ENCODE data around the gene MED4.
A peak's percentile ranks its signal among the peaks of the same experiment; 100 is the strongest.

The MED4 gene, protein sequence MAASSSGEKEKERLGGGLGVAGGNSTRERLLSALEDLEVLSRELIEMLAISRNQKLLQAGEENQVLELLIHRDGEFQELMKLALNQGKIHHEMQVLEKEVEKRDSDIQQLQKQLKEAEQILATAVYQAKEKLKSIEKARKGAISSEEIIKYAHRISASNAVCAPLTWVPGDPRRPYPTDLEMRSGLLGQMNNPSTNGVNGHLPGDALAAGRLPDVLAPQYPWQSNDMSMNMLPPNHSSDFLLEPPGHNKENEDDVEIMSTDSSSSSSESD

DNA sequence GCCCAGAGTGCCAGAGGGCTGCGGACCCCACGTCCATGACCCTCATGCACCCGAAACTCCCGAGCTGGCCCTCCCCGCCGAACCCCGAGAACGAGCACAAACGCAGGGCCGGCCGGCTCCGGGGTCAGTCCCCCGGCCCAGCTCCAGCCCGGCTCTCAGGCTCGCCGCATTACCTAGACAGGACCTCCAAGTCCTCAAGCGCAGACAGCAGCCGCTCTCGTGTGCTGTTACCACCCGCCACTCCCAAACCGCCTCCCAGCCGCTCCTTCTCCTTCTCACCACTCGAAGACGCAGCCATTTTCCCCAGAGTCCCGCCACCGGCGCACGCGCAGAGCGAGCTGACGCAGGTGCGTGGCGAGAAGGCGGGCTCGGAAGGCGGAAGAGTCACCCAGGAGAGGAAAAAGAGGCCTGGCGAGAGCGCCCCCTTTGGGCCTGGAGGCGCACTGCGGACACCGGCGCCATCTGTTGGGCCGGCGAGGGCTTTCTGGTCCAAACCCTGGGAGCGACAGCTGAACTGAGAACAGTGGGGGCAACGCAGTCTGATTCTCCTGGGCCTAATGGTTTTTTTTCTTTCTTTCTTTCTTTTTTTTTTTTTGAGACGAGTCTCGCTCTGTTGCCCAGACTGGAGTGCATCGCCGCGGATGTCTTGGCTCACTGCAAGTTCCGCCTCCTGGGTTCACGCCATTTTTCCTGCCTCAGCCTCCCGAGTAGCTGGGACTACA lies at the start of gene MED4:
TSS of gene MED4 (minus strand) at position 324 of the 722 bp plus-strand sequence. CDS start at position 298, 26 bp downstream.
- DNase-seq (ENCODE audit: low read depth in 3 of 3), result peak; percentile 94 to 97 (median 95)

DNA sequence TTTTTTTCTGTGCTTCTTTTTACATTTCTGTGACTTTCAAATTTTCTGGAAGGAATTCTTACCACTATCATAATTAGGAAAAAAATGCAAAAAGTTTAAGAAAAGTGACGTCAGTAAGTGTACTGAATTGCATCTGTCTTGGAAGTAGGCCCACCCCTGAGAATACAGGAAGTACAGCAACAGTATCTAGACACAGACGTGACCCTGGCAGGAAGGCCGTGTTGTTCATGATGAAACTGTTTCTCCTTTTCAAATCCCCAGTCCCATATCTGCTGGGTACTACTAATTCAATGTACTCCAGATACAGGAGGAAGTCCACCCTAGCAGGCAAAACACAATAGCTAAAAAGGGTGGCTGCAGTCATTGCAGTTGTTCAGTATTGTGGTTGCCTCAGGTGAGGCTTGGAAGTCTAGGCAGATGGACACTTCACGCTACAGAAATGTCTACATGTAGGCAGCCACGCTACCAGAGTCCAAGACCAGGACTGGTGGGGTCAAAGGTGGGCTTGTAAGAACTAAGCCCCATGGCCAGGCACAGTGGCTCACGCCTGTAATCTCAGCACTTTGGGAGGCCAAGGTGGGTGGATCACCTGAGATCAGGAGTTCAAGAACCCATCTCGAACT lies 49.6 kb upstream of the MED4 start:
- no peak for DNase-seq (ENCODE audit: low read depth in 3 of 3)

DNA sequence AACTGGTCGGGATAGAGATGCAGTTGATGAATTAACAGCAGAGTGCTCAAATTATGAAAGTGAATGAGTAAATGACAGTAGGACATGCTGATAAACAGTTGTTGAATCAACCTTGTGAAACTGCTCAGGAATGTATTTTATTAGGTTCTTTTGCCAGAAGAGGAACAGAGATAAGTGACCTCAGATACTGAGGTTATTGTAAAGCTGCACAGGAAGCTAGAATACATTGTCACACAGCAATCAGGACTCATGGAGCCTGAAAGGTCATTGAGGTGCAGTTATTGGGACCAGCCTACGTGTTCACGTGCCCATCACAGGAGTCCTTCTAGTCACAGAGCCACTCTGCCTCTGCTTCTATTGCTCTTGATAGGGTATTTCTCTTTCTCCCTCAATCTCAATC lies 47.5 kb upstream of the MED4 start:
- DNase-seq (ENCODE audit: low read depth in 3 of 3), result no peak

DNA sequence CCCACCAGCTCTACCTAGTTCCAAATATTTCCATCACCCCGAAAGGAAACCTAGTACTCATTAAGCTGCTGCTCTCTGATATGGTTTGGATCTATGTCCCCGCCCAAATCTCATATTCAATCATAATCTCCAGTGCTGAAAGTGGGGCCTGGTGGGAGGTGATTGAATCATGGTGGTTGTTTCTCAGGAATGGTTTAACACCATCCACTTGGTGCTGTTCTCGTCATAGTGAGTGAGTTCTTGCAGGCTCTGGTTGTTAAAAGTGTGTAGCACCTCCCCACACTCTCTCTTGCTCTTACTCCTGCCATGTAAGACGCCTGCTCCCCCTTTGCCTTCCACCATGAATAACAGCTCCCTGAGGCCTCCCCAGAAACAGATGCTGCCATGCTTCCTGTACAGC lies 43.4 kb upstream of the MED4 start:
- DNase-seq (ENCODE audit: low read depth in 3 of 3), result no peak

DNA sequence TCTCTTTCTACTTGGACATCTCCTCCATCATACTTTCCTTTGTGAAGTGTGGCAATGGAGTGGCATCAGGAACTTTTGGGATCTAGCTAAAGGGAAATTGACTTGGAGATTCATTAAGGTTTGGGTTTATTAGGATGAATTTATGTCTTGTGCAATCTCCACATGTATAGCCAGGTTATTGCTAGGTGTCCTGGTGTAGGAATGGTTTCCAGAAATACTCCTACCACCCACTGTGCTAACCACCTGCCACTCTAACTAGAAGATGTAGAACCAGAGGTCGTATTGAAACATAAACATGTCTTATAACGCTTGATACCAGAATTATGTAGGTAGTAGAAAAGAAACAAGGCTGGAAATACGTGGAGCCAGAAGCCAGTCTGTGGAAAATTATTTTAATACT lies 38.1 kb upstream of the MED4 start:
- DNase-seq (ENCODE audit: low read depth in 3 of 3), result no peak

DNA sequence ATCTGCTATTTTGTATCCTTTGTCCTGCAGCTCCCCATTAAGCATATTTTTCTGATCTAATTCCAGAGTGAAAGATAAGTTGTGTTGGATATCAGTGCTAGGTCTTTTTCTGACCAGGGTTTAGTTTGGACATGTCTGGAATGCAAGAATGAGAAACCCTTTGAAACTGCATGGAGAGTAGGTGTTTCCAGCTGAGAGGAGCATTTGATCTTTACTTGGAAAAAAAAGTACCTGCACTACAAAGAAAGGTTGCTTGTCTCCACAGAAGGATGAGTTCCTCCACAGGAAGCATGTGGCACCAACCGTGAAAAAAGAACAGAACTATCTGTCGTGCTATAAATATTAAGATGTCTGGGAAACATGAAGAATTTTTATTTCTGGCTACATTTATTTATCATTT lies 36.6 kb upstream of the MED4 start:
- DNase-seq (ENCODE audit: low read depth in 3 of 3), result no peak

DNA sequence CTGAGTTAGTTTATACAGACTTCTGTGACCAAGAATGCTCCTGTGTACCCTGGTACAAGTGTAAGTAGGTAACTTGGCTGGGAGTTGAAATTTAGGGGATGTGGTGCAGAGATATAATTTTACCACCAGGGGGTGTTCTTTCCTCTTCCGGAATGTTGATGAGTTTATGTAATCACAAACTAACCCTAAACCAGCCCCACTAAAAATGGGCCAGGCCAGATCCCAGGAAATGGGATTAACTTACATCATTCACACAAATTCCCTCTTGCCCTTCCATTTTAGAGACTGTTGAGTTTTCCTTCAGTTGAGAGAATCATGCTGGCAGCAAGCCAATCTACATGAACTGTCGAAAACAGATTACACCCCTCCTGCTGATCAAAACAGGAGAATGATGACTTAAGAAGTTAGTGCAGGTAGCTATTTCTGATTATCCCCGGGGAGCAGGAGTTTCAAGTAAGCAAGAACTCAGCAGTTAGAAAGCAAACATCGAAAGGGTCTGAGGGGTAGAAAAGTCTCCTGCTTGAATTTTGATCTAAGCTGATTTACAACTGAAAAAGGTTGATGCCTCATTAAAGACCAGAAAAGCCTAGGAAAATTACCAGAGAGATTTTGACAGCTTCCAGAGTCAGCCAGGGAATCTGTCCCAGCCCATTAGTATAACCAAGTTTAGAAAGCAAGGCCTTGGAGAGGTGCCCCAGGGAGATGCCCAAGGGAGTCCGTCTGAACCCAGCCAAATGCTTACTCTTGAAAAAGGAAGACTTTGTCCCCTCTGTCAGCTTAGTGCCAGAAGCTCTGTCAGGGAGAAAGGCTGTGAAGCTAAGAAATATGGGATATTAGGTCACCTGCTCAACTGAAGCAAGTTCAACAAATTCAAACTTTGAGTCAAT lies 32.3 kb upstream of the MED4 start:
- peak in 2 of 3 experiments; percentile 2 to 4 for DNase-seq (ENCODE audit: low read depth in 3 of 3)

DNA sequence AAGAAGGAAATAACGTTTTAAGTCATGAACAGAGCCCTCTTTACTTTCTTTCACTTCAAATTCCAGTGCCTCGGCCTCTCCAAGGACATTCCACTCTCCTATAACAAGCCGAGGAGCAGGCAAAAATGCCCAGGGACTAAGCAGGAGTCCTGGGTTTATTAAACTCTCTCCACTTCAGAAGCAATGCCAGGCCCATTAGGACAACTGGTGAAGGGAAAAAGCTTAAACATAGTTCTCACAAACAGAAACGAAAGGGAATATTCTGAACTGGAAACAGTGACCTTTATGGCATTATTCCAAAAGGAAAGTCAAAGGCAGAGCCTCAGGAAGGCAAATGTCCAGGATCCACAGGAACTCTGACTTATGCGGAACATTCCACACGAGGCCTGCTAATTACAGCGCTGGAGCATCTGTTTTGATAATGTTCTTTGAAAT lies 30.9 kb upstream of the MED4 start:
- DNase-seq (ENCODE audit: low read depth in 3 of 3), result no peak

DNA sequence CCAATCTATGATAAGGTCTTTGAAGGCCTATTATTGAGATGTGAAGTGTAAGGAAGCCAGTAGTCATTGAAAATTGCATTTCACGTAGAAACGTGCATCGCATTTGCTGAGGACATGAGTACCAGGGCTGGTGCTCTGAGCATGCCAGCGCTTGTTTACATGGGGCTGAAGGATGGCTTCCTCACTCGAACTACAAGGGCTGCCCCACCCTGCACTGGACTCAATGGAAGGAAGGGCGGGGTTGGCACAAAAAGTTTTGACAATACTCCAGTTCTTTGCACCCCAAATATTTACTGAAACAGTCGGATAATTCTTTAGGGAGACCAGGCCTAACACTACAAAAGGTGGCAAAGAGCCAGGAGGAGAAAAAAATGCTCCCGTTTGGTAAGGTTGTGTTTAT lies 28.9 kb upstream of the MED4 start:
- no peak for DNase-seq (ENCODE audit: low read depth in 3 of 3)

DNA sequence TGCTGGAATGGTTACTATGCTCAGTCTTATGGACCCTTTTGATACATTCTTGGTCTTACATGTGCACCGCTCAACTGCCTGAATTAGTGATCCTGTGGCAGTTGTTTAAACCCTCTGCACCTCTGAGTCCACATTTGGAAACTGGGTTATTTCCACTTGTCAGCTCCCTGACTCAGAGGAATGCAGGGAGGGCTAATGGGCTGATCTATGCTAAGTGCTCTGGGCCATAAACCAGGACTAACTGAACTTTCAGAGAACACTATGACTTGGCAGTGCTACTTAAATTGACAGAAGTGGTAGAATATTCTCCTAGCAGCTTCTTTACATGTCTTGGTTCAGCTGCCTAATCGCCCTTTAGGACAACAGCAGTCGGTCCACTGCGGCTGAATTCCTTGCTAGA lies 26.8 kb upstream of the MED4 start:
- no peak for DNase-seq (ENCODE audit: low read depth in 3 of 3)

DNA sequence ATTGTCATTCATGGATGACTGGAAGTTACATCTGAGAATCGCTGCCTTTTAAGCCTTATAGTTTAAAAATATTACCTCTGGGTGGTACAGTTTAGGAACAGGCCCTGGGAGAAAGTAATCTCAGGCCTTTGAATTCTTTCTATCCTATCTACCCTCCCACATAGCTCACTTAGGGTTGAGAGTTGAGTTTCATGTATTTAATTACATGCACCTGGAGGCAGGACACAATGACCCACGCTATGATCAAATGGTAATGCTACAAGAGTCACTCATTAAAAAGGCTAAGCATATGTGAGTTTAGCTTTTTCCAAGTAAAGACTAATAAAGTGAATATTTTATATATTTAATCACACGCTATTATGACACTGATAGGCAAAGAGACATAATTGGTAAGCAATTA lies 25.3 kb upstream of the MED4 start:
- DNase-seq (ENCODE audit: low read depth in 3 of 3), result no peak

DNA sequence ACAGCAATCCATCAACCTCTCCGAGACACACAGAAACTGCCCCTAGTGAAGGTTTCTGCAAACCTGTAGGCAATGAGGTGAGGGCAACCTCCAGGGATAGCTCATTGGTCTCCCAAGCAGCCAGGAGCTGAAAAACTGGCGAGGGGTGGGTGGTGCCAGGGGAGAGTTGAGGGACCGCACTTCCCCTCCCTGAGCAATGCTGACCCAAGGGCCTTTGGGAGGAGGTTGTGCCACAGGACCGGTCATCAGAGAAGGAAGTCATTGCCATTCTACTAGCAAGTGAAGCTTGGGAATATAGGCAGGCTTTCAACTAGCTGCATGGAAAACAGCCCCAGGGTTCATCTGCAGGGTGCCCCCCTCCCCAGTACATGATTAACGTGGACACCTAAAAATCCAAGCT lies 23.1 kb upstream of the MED4 start:
- DNase-seq (ENCODE audit: low read depth in 3 of 3), result no peak

DNA sequence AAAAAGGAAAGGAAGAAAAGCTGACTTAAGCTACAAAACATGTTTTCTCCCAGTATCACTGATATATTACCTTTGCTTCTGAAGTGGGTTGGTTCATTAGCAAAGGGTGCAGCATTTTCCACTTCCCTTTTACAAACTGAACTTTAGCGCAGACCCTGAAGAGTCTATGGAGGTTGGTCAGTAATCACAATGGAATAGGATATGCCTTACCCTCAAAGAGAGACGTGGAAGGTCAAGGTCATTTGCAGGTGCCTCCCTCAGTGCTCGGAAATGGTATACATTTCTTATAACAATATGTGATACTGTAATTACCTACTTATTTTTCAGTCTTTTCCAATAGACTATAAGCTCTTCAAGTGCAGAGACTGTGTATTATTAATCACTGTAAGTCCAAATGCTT lies 21.9 kb upstream of the MED4 start:
- no peak for DNase-seq (ENCODE audit: low read depth in 3 of 3)

DNA sequence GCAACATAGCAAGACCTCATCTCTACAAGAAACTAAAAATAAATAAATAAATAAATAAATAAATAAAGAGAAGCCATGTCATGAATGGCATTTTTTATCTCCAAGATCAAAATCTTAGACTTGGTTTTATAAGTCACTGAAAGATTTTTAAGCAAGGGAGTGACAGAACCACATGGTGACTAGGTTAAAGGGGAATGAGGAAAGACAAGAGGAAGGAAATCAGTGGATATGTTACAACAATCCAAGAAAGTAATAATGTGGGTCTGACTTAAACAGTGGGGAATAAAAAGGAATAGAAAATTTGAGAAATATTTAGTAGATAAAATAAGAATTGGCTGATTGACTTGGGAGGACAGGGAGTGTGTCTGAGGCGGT lies 18.8 kb upstream of the MED4 start:
- no peak for DNase-seq (ENCODE audit: low read depth in 3 of 3)

DNA sequence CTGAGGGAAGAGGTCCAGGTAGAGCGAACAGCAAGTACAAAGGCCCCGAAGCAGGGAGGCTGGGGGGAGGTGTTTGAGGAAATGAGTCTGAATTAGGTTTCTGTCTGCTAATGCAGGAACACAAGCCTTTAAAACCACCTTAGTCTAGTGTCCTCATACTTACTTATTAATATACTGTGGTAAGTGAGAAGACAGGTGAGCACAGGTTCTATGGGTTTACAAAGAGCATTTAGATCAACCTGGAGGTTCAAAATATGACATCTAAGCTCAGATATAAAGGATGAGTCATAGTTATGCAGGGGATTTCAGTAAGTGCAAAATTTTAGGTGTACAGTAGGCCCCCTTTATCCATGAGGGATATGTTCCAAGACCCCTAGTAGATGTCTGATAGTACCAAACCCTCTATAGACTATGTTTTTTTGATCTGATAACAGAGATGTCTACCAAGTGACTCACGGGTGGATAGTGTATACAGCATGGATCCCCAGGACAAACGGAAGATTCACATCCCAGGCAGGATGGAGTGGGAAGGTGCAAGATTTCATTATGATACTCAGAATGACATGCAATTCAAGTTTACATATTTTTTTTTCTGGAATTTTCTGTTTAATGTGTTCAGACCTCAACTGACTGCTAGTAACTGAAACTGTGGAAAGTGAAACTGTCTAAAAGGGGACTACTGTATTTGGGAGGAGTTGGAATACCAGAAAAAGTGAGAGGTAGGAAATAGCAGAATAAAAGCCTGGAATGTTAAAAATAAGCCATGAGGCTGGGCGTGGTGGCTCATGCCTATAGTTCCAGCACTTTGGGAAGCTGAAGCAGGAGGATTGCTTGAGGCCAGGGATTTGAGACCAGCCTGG lies 18.2 kb upstream of the MED4 start:
- no peak for DNase-seq (ENCODE audit: low read depth in 3 of 3)

DNA sequence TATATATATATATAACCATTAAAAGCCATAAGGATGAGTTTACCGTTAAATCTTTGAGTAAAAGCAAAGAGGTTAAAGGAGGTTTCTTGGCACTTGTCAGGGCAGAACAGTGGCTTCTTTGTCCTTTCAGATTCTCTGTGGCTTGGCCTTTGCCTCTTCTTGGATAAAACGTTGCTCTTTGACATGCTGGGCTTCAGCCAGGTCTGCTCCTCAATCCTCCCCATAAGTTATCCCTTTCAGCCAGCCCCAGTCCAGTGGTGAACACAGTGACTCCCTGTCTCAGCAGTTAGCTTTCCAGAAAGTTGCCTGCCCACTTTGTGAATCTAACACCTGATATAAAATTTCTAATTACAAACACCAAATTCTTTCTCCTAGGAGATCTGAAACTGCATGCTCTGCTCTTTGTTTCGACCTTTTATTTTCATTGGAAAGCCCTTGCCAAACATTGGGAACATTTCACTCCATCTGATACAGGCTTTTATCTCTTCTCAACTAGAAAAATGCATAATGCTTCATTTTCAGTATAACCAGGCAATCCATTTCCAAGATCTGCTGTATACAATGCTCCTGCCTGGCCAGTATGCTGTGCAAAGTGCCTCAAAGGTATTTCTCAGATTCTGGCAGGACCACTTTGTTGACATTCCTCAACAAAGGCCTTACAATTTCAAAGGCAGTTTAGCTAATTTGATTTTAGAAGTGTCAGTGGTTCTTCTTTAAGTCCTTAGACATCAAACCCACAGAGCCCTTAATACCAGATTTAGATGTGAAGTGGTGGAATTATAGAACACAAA lies 16.2 kb upstream of the MED4 start:
- no peak for DNase-seq (ENCODE audit: low read depth in 3 of 3)

DNA sequence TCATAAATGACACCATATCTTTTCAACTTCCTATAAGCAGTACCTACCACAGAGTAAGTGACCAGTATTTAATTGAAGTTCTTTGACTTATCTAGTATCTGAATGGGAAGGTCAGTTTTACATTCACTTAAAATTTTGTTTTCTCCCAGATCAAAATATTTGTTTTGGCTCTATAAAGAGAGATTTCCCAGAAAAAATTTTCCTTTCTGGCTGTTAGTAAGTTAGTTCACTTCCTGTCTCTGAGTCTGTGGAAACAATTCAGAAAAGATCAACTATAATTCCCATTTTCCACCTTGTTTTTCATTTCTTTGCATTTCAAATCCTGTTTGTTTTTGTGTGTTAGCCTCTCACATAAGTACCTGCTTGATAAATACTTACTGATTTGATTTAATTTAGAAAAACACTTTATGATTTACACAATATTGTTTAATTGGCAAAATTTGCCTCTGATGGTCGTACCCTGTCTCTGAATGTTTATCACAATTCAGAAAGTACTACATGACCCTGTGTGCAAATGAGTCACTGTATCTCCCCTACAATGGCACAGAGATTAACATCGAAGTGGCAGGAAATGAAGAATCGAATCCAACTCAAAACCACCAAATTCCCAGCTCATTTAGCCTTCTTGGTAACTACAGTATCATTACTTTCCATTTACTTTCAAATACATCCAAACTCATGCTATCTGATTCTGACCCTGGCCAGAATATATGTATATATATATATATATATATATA lies 15.4 kb upstream of the MED4 start:
- DNase-seq (ENCODE audit: low read depth in 3 of 3), result no peak

DNA sequence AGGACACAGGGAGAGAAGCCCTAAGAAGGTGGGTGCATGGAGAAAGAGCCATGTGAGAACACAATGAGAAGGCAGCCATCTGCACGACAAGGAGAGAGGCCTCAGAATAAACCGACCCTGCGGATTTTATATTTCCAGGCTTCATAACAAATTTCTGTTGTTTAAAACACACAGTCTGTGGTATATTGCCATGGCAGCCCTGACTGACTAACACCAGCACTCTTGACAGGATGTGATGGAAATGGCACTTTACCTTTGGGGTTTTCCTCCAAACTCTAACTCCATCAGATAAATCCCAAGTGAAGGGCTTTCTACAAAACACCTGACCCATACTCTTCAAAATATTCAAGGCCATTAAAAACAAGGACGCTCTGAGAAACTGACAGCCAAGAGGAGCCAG lies 13.2 kb upstream of the MED4 start:
- DNase-seq (ENCODE audit: low read depth in 3 of 3), result no peak

DNA sequence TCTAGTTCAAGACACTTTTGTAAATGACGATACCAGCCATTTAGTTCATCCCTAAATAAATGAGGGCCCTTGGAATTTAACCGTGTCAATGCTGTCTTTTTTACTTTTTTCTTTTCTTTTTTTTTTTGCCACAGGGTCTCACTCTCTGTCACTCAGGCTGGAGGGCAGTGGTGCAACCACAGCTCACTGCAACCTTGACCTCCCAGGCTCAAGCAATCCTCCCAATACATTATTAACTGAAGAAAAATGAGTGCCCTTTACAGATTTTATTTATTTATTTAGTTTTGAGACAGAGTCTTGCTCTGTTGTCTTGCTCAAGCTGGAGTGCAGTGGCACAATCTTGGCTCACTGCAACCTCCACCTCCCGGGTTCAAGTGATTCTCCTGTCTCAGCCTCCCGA lies 2.9 kb upstream of the MED4 start:
- no peak for DNase-seq (ENCODE audit: low read depth in 3 of 3)

DNA sequence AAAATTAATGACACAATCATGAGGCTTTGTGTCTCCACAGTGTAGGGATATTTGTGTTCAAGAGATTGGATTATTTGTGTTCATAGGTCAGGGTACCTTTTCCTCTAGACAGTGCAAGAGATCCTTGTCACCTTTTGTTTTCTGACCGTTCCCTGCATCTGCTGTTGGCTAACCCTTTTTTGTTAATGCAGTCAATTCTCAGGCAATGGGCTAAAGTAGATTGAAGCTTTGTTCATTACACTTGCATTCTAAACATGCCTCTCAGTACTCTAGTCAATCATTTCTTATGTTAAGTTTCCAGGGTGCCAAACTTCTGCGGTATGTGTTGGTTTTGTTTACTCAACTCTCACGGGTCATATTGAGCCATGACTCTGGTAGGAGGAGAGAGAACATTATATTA lies 1.8 kb upstream of the MED4 start:
- DNase-seq (ENCODE audit: low read depth in 3 of 3), result no peak

All from stimulated activated CD4-positive, alpha-beta T cell treated with anti-CD3 and anti-CD28 coated beads, TNF-alpha, amount 100 ng/mL, for 4 hours (primary cell).